ENCODE data around the gene IRF2BP2. TPM values are rescaled to one million over a fixed set of nuclear protein-coding genes. Genes with fewer than 3 reads are reported as not detected.
"Not testable (repeated sequence)": the region's sequence is repeated elsewhere in the genome, so short reads cannot be mapped to it uniquely, and the experiment has no call there.

IRF2BP2 gene
- polyA plus RNA-seq, 3 donors, result 144 to 171 (median 166) TPM

DNA sequence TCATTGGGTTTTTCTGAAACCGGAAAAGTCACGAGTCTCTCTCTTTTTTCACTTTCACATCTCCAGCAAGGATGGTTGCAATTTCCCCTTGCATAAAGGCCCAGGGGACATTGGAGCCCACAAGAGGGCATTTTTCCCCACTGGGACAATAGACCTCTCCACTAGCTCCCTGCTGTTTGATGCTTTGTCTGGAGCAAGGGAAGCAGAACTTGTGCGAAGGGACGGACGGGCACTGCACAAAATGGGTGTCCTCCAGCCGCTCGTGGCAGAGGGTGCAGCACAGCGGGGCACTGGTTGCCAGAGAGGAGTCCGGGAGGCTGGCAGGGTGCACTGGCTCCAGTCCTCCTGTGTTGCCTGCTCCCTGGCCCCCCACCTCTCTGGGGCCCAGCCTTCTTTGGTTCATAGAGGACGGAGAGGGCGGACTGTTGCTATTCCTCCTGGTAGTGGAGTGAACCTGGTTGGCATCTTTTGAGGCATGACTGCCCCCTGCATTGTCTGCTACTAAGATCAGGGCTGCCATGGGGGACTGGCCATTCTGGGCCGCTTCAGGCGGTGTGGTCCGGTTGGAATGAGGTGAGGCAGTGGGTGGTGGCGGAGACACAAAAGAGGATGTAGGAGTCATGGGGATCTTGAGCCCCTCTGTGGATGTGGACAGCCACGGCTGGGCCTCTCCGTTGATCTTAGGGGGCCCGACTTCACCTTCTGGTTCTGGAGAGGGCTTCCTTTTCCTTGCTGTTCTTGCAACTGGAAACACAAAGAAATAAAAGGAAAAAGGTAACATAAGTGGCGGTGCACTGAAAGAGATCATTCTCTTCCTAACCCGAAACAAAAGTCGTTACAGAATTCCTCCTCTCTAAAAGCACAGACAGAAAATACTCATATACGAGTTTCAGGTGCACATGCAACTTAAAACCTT, 2.6 kb downstream of the IRF2BP2 start:
- DNase-seq (ENCODE audit: extremely low read depth in 1 of 11, low read depth in 9 of 11, low spot score in 4 of 11), result peak in 1 of 11 donors; percentile 50

DNA sequence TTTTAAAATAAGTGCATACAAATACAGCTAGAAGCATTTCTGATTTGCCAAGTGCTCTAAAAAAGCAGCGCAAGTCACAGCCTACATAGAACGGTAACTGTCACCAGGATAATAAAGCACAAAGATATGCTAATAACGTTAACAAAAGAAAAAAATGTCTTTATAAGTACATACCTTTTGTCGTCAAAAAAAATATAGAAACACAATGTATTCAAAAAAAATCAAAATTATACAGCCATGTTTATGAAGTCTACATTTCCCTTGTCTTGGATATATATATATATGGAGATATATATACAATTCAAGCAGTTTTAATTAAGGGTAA, 3.2 kb downstream of the IRF2BP2 start:
- no peak for DNase-seq (ENCODE audit: extremely low read depth in 1 of 11, low read depth in 9 of 11, low spot score in 4 of 11)

DNA sequence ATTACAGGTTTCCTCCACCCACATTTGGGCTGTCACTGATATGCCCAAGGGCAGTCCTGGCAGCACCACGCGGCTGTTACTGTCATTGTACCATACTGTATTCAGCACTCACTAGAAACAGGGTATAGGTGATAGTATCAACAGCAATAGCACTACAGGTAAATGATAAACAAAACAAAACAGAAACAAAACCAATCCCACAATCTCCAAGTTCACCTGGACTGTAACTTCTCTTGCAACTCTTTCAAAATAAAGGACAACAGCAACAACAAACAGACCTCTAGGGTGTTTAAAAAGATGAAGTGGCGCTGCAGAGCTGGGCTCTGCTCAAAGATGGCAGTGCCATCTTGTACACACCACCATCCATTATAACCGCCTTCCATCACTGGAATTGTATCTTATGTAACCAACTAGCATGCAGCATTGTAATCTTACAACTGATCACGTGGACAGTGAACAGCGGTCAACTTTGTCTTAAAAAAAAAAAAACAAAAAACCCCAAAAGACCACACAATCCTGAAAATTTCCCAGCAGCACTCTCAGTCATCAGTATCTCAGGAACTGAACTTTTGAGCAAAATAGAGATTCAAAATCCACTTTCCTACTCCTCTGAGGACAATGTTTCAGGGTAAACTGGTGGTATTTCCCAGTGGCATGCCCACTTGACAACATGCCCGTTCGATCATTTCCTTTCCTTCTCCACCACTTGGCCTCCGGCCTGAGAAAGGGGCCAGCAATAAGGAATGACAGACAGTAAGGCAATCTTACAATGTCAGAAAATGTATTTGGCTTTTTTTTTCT, 3.8 kb downstream of the IRF2BP2 start:
- DNase-seq (ENCODE audit: extremely low read depth in 1 of 11, low read depth in 9 of 11, low spot score in 4 of 11), result peak in 1 of 11 donors; percentile 53

DNA sequence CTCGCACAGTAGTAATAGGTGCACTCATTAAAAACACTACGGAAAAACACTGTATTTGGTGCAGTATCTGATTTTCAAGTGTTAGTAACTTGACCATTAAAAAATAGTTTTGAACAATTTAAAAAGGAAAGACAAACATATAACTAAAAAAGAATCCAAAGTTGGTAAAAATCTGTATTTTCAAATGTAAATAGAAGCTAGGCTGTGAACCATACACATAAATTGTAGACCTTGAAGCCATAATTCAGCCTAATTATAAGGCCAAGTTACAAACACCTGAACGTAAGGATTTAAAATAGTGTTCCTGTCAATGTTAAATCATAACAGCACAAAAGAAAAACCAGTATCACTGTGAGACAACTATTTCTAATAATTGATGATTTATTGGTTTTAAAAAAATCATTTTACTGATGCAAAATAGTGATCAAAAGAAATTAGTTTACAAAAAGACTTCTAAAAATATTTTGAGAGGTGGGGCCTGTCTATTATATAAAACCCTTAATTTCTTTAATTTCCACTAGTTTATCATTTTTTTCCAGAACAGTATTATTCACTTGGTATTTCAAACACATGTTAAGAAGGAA, 4.5 kb downstream of the IRF2BP2 start:
- DNase-seq (ENCODE audit: extremely low read depth in 1 of 11, low read depth in 9 of 11, low spot score in 4 of 11), result no peak

DNA sequence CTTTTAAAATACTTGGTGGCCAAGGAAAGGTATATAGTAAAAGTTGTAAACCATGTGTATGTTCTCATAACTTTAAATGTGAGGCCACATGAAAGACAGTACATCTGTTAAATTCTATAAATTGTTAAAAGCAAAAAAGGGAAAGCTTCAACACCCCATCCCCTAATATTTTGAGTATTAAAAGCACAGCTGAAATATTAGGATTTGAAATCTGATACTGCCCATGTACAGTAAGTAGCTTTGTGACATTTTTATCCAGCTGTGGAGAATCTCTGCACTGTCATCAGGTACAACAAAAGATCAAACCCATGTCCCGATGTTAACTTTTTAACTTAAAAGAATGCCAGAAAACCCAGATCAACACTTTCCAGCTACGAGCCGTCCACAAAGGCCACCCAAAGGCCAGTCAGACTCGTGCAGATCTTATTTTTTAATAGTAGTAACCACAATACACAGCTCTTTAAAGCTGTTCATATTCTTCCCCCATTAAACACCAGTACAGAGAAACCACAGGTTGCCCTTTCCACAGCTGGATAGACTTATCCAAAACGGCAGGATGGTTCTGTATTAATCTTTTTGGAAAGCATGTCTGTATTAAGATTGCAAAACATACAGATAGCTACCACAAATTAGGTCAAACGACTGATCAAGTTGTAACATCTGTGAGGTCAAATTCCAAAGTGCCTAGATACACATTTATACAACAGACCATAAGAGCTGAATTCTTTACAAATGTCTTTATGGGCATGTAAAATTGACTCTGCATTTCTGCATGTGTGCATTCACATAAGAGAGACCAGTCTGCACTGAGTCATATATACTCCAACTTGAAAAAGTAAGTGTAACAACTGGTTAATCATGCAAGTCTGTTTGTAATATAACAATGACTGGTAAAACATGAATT, 5.2 kb downstream of the IRF2BP2 start:
- no peak for DNase-seq (ENCODE audit: extremely low read depth in 1 of 11, low read depth in 9 of 11, low spot score in 4 of 11)

DNA sequence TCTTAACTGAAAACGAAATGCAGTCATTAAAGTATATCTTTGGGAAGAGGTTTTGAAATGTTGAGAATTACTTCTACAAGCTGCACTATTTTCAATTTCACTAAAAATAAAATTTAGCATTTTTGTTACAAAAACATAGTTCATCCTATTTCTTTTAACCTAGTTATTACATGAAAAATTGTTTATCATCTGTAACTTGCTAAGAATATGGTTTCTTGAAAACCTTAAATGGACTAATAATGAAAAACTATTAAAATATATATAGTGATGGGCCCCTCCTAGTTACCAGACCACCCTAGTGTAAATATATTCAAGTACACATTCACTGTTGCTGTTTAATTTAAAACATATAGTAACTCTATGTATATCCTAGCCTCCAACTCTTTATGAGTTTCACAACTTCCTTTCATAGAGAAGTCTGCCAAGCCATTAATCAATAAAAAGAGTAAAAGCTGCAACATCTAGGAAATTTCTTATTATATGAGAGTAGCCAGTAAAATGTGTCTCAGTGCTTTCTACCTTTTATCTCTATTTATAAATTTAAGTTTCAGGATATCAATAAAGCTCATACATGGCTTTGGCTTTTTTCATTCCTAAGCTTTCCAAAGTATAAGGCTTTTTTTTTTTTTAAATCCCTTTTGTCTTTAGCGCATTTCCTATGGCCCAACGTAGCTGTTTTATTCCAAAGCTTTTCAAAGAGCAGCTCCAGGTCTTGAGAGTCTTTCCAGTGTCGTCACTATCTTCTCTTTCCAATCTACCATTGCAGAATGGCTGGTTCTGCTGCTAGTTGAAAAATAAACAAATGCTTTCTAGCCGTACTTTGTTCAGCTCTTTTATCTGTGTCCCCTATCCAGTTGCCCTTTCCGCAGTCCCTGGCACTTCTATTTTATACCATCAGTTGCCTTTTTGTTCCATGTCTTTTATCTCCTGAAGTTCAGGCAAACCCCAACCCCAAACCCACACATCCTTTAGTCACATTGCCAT, 6.5 kb downstream of the IRF2BP2 start:
- no peak for DNase-seq (ENCODE audit: extremely low read depth in 1 of 11, low read depth in 9 of 11, low spot score in 4 of 11)

DNA sequence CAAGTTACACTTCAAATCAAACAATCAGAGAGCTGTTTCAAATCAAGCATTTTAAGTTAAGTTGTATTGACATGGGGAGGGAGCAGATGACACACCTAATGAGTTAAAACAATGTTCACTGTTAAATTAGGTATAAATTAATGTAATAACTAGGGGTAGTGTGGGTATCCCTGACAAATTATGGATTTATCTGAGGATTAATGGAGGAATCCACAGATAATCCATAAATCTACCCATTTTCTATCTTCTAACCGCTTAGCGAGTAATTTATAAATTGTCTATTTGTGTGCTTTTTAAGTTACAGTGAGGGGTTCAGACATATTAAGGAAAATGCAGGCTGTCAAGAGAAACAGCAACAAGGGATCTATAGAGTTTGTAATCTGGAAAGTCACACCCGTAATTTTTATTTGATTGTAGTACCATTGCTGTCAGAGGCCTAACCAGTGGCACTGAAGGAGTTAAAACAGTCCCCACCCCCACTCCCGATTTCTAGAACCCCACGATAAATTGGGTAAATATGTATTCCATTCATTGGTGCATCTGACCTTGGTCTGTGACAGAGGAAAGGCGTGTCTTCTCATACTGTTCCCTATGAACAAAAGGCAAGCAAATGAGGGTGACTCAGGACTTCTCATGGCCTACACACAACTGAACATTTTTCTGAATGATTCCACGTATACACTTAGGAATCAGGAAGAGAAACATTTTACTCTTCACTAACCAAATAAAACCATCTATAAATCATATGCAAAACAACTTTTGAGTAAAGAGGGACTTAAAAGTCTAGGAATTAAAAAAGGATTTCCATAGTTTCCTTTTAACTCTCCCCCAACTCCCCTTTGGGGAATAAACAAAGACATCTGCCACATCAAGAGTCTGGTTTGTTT, 7.4 kb downstream of the IRF2BP2 start:
- DNase-seq (ENCODE audit: extremely low read depth in 1 of 11, low read depth in 9 of 11, low spot score in 4 of 11), result peak in 1 of 11 donors; percentile 71

DNA sequence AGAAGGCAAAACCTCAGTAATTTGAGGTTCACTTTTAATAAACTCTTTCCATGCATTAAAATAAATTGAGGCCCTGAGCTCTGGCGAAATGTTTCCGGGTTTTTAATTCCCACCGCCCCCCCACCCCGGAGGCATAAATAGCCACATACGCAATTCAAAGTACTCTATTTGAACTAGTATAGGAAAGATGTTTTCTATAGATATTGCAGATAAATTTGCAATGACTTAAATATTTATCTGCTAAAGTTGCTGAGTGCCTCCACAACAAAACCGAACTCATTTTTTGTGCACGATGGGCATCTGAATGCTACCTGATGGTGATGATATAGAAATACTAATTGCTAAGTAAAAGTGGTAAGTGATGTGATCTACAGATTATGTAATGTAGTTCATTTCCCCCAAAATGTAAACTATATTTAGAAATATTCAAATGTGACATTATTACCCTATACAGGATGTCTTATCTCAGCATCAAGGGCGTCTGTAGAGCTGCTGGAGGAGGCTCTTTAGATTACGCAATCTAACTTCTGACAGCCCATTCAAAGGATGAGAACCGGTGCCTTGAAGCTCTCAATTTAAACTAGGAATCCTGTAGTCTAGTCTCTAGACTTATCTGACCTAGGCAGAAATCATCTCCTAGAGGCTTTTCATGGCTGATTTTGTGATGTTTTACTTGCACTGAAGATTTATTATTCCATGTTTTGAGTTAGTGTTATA, 8.5 kb downstream of the IRF2BP2 start:
- DNase-seq (ENCODE audit: extremely low read depth in 1 of 11, low read depth in 9 of 11, low spot score in 4 of 11), result no peak

DNA sequence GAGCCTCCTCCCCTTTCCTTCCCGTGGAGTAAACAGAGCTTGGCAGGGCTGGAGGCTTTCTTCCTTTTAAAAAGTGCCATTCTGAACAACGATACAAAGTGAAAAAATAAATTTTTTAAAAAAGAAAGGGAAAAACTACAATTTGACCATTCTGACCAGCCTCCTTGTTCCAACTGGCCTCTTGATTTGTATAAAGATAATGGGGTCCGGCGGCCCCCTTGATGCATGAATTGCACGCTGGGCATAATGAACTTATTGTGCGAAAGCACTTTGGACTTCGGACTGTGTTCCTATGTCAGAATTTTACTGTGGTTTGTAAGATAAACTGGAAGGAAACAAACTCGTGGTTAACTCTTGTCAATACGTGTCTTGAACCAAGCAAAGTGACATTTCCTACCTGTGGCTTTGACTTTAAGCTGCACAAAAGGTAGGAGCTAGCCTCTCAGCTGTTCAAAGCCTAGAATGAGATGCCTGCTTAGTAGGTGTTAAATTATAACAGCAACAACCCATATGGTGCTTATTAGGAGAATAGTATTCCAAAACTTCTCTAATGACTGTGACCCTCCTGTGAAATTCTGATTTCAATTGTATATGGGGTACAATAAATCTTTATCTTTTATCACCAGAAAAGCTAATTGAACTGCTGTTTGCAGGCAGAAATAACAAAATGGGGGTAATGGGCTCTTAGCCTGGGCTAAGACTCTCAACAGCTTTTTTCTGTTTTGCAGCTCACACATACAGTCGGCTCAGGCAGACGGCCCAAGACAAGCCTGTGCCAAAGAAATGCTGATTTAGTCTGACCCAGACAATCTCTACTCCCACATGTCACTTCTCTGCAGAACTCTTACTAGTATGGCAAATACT, 9.3 kb downstream of the IRF2BP2 start:
- peak in 1 of 11 donors; percentile 44 for DNase-seq (ENCODE audit: extremely low read depth in 1 of 11, low read depth in 9 of 11, low spot score in 4 of 11)

DNA sequence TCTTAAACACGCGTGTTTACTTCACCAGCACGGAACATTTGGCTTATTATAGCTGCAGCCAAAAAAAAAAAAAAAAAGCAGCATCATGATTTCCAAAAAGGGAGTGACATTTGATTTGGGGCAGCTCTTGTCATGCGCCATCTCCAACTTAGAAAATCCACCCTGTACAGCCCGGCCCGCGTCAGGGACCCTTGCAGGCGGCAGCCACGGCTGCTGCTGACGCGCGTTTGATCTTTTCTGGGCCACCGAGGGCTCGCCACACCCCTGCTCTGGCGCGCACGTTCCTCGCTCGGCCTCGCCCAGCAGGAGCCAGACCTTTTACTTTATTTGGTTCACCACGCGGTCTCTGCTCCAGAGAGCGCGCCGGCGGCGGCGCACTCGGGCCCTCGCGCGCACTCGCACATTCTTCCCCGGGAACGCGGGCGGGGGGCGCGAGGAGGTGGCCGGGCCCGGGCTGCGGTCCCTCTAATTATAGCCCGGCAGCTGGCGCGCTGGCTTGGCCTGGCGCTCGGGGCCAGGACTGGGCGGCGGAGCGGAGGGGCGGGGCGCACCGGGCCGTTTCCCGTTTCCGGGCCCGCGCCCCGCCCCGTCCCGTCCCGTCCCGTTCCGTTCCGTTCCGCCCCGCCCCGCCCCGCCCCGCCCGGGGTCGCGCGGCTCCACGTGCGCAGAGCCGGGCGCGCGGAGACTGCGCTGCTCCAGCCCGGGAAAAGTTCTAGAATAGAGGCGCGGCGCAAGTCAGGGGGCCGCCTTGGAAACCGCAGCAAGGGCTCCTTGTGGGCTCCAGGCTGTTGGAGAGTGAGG, 10.2 kb downstream of the IRF2BP2 start:
- peak in 2 of 11 donors; percentile 80 to 82 for DNase-seq (ENCODE audit: extremely low read depth in 1 of 11, low read depth in 9 of 11, low spot score in 4 of 11)

DNA sequence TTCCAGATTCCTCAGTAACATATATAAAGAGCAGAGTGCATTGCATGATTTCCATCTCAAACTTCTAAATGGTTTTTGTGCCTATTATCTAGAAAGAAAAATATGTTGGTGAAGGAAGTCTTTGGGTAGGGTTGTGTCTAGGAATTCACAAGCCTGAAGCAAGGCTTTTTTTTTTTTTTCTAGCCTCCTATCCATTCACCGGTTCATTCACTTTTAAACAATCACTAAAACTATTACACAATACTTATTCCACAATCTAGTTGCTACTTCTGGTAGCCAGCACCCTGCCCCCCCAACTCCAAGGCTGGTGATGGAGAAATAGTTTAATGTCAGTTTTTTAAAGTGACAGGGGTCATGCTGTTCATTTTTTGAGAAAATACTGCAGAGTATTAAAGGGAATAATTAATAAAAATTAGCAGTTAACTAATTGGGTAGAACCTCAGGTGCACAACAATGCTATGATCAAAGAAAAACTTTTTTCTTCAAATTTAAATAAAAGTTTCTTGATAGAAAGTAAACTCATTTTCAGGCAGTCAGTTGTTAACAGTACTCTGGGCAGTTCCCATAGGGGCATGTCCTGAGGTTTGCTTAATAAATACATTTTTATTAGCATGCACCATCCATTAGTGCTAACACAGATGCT, 10.9 kb downstream of the IRF2BP2 start:
- DNase-seq (ENCODE audit: extremely low read depth in 1 of 11, low read depth in 9 of 11, low spot score in 4 of 11), result no peak

DNA sequence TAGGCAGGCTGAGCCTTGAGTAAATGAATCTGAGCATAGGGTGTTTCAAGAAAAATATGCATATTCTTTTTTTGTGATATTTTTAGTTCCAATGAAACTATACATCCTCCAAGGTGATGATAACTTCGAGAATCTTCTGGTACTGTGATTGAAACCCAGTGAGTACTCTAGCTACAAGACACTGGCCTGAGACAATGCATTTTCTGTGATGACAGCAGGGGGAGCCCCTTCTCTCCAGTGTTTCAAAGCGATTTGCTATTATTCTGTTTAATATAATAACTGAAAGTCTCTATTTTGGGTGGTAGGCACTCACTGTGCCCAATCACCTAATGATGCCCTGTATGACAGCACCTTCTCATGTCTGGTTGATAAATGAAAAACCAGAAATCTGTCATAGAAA, 12.1 kb downstream of the IRF2BP2 start:
- no peak for DNase-seq (ENCODE audit: extremely low read depth in 1 of 11, low read depth in 9 of 11, low spot score in 4 of 11)

DNA sequence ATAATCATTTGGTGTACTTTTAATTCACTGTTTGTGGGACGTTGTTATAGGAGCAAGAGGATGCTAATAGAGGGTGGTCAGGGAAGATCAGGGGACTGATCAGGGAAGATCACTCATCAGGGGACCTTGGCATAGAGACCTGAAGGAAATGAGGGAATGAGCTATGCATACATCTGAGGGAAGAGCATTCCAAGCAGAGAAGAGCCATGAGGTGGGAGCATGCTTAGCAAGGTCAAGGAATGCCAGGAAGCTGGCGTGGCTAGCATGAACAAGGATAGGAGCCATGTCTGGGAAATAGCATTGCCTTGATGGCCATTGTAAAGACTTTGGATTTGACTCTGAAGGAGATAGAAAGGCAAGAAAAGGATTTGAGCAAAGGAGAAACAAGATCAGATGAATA, 14.1 kb downstream of the IRF2BP2 start:
- no peak for DNase-seq (ENCODE audit: extremely low read depth in 1 of 11, low read depth in 9 of 11, low spot score in 4 of 11)

DNA sequence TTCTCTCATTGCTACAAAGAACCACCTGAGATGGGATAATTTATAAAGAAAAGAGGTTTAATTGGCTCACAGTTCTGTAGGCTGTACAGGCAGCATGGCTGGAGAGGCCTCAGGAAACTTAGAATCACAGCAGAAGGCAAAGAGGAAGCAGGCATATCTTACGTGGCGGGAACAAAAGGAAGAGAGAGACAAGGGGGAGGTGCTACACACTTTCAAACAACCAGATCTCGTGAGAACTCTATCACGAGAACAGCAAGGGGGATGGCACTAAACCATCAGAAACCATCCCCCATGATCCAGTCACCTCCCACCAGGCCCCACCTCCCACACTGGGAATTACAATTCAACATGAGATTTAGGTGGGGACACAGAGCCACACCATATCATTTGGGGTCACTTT, 15.4 kb downstream of the IRF2BP2 start:
- not testable (repeated sequence) for DNase-seq (ENCODE audit: extremely low read depth in 1 of 11, low read depth in 9 of 11, low spot score in 4 of 11)

Measured in renal cortex interstitium (tissue), 11 donors.